Upper lobe of left lung (tissue), 6 donors: ENCODE measurements around the gene AP2A2. TPM values are rescaled to one million over a fixed set of nuclear protein-coding genes. Genes with fewer than 3 reads are reported as not detected.

ENCODE experiments used
- ATAC-seq, 2 donors: fragments of 200-7000 bp; cut with Tn5 transposase; one replicate each; pipeline ENCODE4 v1.9.1; 2022; ENCODE audit warnings: mild to moderate bottlenecking in 2 of 2, moderate library complexity in 2 of 2; ENCODE audit not compliant: low FRiP score in 2 of 2
- DNase-seq, 2 donors: peaks; one replicate each; pipeline ENCODE4 v3.0.0-alpha.2; 2019 to 2020
- H3K27ac ChIP-seq, 4 donors: fragments of 200-600 bp; sonication (generic); one replicate each; pipeline ENCODE4 v1.5.1; 2016 to 2019
- H3K27me3 ChIP-seq, 4 donors: fragments of 200-600 bp; sonication (generic); one replicate each; pipeline ENCODE4 v1.5.1; 2017 to 2019
- H3K36me3 ChIP-seq, 4 donors: fragments of 200-600 bp; sonication (generic); one replicate each; pipeline ENCODE4 v1.5.1; 2016 to 2019
- H3K4me1 ChIP-seq, 4 donors: fragments of 200-600 bp; sonication (generic); one replicate each; pipeline ENCODE4 v1.5.1; 2018 to 2019
- H3K4me3 ChIP-seq, 4 donors: fragments of 200-600 bp; sonication (generic); one replicate each; pipeline ENCODE4 v1.5.1; 2017 to 2019; ENCODE audit warnings: mild to moderate bottlenecking in 2 of 4, moderate library complexity in 1 of 4
- H3K9me3 ChIP-seq, 4 donors: fragments of 200-600 bp; sonication (generic); one replicate each; pipeline ENCODE4 v1.5.1; 2018 to 2019
- EP300 ChIP-seq, 4 donors: sonication (generic); formaldehyde crosslinking; IDR thresholded peaks; one replicate each; pipeline ENCODE4 v1.5.1; 2017; ENCODE audit warnings: antibody characterized with exemption in 4 of 4, control low read depth in 2 of 4
- POLR2A ChIP-seq, 4 donors: fragments of 450-650 bp; IDR thresholded peaks; one replicate each; pipeline ENCODE4 v1.5.1; 2016 to 2017; ENCODE audit warnings: antibody characterized with exemption in 4 of 4, mild to moderate bottlenecking in 2 of 4
- POLR2AphosphoS5 ChIP-seq, 2 donors: sonication (generic); formaldehyde crosslinking; IDR thresholded peaks; one replicate each; pipeline ENCODE4 v1.5.1; 2017; ENCODE audit warnings: antibody characterized with exemption in 2 of 2
- WGBS, 2 donors: methylation state at CpG; one replicate each; pipeline ENCODE4 v1.1.5; 2017 to 2018; 5-methylcytosine and 5-hydroxymethylcytosine counted together
- total RNA-seq, 6 donors: library from RNA; depleted of rRNA in 4 of 6; stranded (reverse); fragments of >200 nt in 4 of 6; gene quantifications; one replicate each; pipeline versions ENCODE4 v1.1.0 to v1.2.1, GENCODE V29; 2016 to 2021
- TF ChIP-seq, protein P1 (sequence below), 6 experiments: fragments of 450-650 bp in 4 of 6; fragments of 200-600 bp in 2 of 6; sonication (generic) in 2 of 6; IDR thresholded peaks; one replicate each; pipeline ENCODE4 v1.5.1; 2016 to 2019; ENCODE audit warnings: antibody characterized with exemption in 6 of 6
- donor health status: DM: no; HTN: no; CAD: no; lungs with moderate emphysema.
- donor health status: DM: no; HTN: yes; CAD: no; lungs with severe emphysema.

AP2A2 gene
- total RNA-seq, 6 donors from 2014 or later, result 55.7 to 273 (median 103) TPM

DNA sequence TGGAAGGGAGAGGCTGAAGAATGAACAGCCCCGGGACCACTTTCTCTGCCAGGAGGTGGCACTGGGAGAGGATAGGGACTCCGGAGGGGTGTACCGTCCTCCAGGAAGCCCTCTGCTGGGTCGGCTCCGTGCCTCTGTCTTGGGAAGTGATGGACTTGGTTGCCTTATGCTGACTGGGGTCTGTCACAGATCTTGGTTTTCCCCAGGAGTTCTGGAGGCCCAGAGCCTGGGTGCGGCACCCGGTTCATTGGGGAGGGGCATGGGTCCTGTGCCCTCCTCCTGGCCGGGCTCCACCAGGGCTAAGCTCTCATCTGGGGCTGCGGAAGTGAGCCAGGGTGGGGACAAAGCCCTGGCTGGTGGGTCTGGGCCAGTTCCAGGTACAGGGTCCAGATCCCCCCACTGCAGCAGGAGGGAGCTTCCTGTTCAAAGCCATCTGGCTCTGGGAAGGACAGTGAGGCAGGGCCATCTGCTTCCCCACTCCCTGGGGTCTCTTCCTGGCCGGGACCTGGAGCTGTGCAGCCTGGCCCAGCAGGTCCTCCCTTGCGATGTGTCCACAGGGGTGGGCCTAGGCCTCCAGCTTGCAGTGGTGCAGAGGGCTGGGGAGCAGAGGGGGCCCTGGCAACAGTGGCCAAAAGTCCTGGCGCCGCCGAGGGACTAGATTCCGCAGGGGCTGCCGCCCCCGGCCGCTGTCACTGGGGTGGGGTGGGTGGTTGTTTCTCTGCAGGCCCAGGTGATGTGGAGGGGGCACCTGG is 1.1 kb upstream of the AP2A2 start:
- 61 to 70% methylated on average over 13 to 14 of the region's 18 CpGs for WGBS, 2 donors
- Histone ChIP-seq H3K4me3 (peak overlapping the region in 3 of 4 donors; percentile 69 to 95 (median 94)), H3K36me3 (no peaks in the 10 kb centered on the region), H3K4me1 (peaks cover 34 to 44% (median 37%) of the 10 kb centered on the region in 4 donors), H3K27me3 (no peaks in the 10 kb centered on the region), H3K27ac (peak overlapping the region; percentile 94 to 97 (median 96)), H3K9me3 (no peaks in the 10 kb centered on the region)
- TF ChIP-seq POLR2A (IDR thresholded peaks at IDR 0.05) (no peak), POLR2AphosphoS5 (IDR thresholded peaks at IDR 0.05) (no peak), EP300 (IDR thresholded peaks at IDR 0.05) (no peak)
- TF ChIP-seq, protein P1, sequence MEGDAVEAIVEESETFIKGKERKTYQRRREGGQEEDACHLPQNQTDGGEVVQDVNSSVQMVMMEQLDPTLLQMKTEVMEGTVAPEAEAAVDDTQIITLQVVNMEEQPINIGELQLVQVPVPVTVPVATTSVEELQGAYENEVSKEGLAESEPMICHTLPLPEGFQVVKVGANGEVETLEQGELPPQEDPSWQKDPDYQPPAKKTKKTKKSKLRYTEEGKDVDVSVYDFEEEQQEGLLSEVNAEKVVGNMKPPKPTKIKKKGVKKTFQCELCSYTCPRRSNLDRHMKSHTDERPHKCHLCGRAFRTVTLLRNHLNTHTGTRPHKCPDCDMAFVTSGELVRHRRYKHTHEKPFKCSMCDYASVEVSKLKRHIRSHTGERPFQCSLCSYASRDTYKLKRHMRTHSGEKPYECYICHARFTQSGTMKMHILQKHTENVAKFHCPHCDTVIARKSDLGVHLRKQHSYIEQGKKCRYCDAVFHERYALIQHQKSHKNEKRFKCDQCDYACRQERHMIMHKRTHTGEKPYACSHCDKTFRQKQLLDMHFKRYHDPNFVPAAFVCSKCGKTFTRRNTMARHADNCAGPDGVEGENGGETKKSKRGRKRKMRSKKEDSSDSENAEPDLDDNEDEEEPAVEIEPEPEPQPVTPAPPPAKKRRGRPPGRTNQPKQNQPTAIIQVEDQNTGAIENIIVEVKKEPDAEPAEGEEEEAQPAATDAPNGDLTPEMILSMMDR (IDR thresholded peaks at IDR 0.05), result no peak
- DNase-seq (peak in 1 of 2 donors; percentile 85), ATAC-seq (peak in 1 of 2 donors; percentile 1)

DNA sequence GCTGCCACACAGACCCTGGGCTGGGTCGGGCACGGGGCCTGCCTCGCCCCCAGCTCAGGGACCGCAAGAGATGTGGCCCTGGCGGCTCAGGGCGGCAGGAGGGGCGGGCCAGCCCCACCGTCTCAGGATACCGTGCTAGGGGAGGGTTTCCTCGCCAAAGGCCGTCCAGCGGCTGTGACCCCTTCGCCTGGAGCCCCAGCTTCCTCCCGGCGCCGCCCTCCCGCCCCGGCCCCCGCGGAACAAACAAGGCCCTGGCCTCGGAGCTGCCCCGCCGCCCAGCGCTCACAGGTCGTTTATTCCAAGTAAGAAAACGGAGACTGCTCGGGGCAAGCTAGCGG is 543 bp upstream of the AP2A2 start:
- DNase-seq (no peak), ATAC-seq (peak in 1 of 2 donors; percentile 1)
- 50 to 70% methylated on average over 2 to 16 of the region's 28 CpGs for WGBS, 2 donors
- Histone ChIP-seq H3K27ac (peak overlapping the region; percentile 94 to 97 (median 96)), H3K9me3 (no peaks in the 10 kb centered on the region), H3K4me3 (peak overlapping the region in 3 of 4 donors; percentile 69 to 95 (median 94)), H3K4me1 (peaks cover 35 to 50% (median 40%) of the 10 kb centered on the region in 4 donors), H3K36me3 (no peaks in the 10 kb centered on the region), H3K27me3 (no peaks in the 10 kb centered on the region)
- no peak for TF ChIP-seq POLR2AphosphoS5 (IDR thresholded peaks at IDR 0.05)
- TF ChIP-seq, protein P1 (IDR thresholded peaks at IDR 0.05), result no peak
- no peak for TF ChIP-seq POLR2A (IDR thresholded peaks at IDR 0.05)
- no peak for TF ChIP-seq EP300 (IDR thresholded peaks at IDR 0.05)

DNA sequence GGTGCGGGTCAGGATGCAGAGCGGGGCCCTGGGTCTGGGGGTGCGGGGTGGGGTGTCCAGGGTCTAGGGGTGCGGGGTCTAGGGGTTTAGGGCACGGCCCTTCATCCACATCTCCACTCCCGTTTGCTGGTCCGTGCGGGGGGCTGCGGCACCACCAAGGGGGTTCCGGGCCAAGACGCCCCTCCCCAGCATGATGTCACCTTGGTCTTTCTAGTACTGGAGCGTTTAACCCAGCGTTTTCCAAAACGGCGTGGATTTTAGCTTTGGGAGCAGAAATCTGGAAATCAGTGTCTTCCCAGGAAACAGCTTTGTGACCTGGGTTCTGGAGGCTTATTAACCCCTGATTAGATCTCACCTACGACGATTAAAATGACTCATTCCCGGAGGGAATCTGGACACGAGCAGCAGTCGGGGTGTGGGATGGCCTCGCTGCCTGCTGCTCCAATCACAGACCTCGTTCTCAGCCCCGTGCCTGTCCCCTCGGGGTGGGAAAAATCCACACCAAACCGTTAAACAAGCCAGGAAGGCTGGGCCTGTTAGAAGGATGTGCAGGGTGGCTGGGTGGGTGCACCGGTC is 759 bp downstream of the AP2A2 start:
- Histone ChIP-seq H3K27ac (peak overlapping the region; percentile 94 to 97 (median 96)), H3K4me1 (peaks cover 44 to 61% (median 50%) of the 10 kb centered on the region in 4 donors), H3K9me3 (no peaks in the 10 kb centered on the region), H3K36me3 (no peaks in the 10 kb centered on the region), H3K27me3 (no peaks in the 10 kb centered on the region), H3K4me3 (peak overlapping the region; percentile 69 to 95 (median 92))
- WGBS, 2 donors, result 5% methylated on average over 15 to 25 of the region's 26 CpGs
- TF ChIP-seq EP300 (IDR thresholded peaks at IDR 0.05), result no peak
- peak in 1 of 4 donors; percentile 10 for TF ChIP-seq POLR2A (IDR thresholded peaks at IDR 0.05)
- DNase-seq (peak in 1 of 2 donors; percentile 52), ATAC-seq (peak in 1 of 2 donors; percentile 36)

DNA sequence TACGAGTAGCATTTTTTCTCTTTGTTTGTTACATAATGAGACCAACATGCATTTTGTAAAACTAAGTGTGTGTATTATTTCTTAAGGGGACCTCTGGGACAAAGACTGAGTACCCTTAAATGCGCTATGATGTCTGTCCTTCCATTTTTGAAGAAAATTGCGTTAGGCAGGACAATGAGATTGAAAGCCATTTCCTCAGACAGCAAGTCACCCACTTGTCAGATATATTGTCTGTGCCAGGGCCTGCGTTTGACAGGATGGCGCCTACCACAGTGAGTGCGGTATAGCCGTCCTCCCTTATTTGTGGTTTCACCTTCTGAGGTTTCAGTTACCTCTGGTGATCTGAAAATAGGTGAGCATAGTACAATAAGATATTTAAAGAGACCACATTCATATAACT is 2.2 kb downstream of the AP2A2 start:
- no peaks in the 10 kb centered on the region for H3K27me3 ChIP-seq
- peaks cover 59 to 75% (median 65%) of the 10 kb centered on the region in 4 donors for H3K4me1 ChIP-seq
- WGBS, 2 donors, result 46% methylated on average over 7 of the region's 7 CpGs
- peak overlapping the region in 3 of 4 donors; percentile 43 to 97 (median 67) for H3K27ac ChIP-seq
- no peaks in the 10 kb centered on the region for H3K9me3 ChIP-seq
- ATAC-seq (no peak), DNase-seq (no peak)
- H3K4me3 ChIP-seq, result peak overlapping the region in 1 of 4 donors; percentile 11
- TF ChIP-seq POLR2AphosphoS5 (IDR thresholded peaks at IDR 0.05) (no peak), EP300 (IDR thresholded peaks at IDR 0.05) (no peak), POLR2A (IDR thresholded peaks at IDR 0.05) (no peak)
- TF ChIP-seq, protein P1 (IDR thresholded peaks at IDR 0.05), result no peak
- no peaks in the 10 kb centered on the region for H3K36me3 ChIP-seq

DNA sequence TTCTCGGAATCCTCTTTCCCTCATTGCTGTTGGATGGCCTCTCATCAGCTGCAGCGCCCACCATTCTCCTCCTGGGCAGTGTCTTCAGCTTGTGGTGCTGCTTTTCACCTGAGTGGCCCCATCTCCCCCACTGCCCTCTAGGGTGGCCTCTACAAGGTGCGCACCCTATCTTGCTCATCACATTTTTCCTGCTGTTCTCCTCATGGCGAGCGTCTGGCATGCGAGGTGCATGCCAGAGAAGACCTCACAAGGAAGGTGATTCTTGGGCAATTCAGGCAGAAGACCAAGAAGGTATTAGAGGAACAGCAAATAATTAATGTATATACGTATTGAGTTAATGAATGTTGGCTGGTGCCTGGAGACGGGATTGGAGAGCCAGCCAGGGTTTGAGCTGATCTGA is 3.1 kb downstream of the AP2A2 start:
- TF ChIP-seq POLR2A (IDR thresholded peaks at IDR 0.05) (no peak), POLR2AphosphoS5 (IDR thresholded peaks at IDR 0.05) (no peak), EP300 (IDR thresholded peaks at IDR 0.05) (no peak)
- TF ChIP-seq, protein P1 (IDR thresholded peaks at IDR 0.05), result no peak

More for the DNA sequence above, 3.1 kb downstream of the AP2A2 start:
- no peak overlapping the region for H3K4me3 ChIP-seq
- H3K9me3 ChIP-seq, result no peaks in the 10 kb centered on the region
- peak overlapping the region in 3 of 4 donors; percentile 24 to 67 (median 43) for H3K27ac ChIP-seq
- no peak for DNase-seq
- H3K36me3 ChIP-seq, result no peaks in the 10 kb centered on the region
- H3K27me3 ChIP-seq, result no peaks in the 10 kb centered on the region
- no peak for ATAC-seq
- H3K4me1 ChIP-seq, result peaks cover 68 to 84% (median 74%) of the 10 kb centered on the region in 4 donors
- WGBS, 2 donors, result 67 to 79% methylated on average over 8 of the region's 8 CpGs
